Measurements from ENCODE around the gene OGFOD3.

OGFOD3 gene

GRCh38 chr17:82403662-82404660, 14.4 kb downstream of the OGFOD3 start:
- DNase-seq: no peak

GRCh38 chr17:82402865-82403264, 15.5 kb downstream of the OGFOD3 start:
- DNase-seq: no peak

- DNase-seq: peak; percentile 58
These were observed 17.6 kb downstream of the OGFOD3 start for GRCh38 chr17:82400830-82401229.

GRCh38 chr17:82400206-82400605, 18.2 kb downstream of the OGFOD3 start:
- DNase-seq: peak; percentile 30

GRCh38 chr17:82399601-82400101, 18.7 kb downstream of the OGFOD3 start:
- DNase-seq: no peak

- peak; percentile 92 for DNase-seq
These were observed 19.3 kb downstream of the OGFOD3 start for GRCh38 chr17:82399041-82399441.

- DNase-seq: no peak
These were observed 20.7 kb downstream of the OGFOD3 start for GRCh38 chr17:82397449-82398335.

- DNase-seq: peak; percentile 97
These were observed 21.6 kb downstream of the OGFOD3 start for GRCh38 chr17:82396601-82397435.

- DNase-seq: no peak
These were observed 24.1 kb downstream of the OGFOD3 start for GRCh38 chr17:82394278-82394677.

GRCh38 chr17:82392941-82393340, 25.4 kb downstream of the OGFOD3 start:
- no peak for DNase-seq

- no peak for DNase-seq
These were observed 26.0 kb downstream of the OGFOD3 start for GRCh38 chr17:82392209-82392920.

GRCh38 chr17:82391496-82392066, 26.8 kb downstream of the OGFOD3 start:
- DNase-seq: no peak

GRCh38 chr17:82390860-82391435, 27.4 kb downstream of the OGFOD3 start:
- DNase-seq: no peak

- no peak for DNase-seq
These were observed 28.1 kb downstream of the OGFOD3 start for GRCh38 chr17:82390015-82390859.

- DNase-seq: no peak
These were observed 29.0 kb downstream of the OGFOD3 start for GRCh38 chr17:82389379-82389778.

- DNase-seq: no peak
These were observed 29.5 kb downstream of the OGFOD3 start for GRCh38 chr17:82388922-82389283.

- DNase-seq: no peak
These were observed 30.0 kb downstream of the OGFOD3 start for GRCh38 chr17:82388223-82388921.

- no peak for DNase-seq
These were observed 30.7 kb downstream of the OGFOD3 start for GRCh38 chr17:82387705-82388106.
